D721Med (cell line): ENCODE data around the gene TMEM121.

Experiments used
- DNase-seq: peaks from one replicate; pipeline ENCODE4 v3.0.0; 2011; ENCODE audit warnings: low spot score; ENCODE audit not compliant: insufficient read length
- FAIRE-seq: peaks from 2 replicates; lab custom pipeline; 2011; peaks lifted over from hg19 to GRCh38; lab: Jason Lieb, UNC
- TF ChIP-seq, protein P1 (sequence below): IDR thresholded peaks from 2 replicates; pipeline ENCODE4 v1.5.1; 2012; ENCODE audit warnings: mild to moderate bottlenecking, control low read depth; ENCODE audit not compliant: insufficient read depth; ENCODE audit errors: missing control alignments

The TMEM121 gene

GRCh38 chr14:105525861-105526775, at the start of gene TMEM121:
TMEM121 (plus strand) TSS chr14:105526583; CDS start chr14:105528835, 2,252 bp downstream.
- no peak for DNase-seq
- TF ChIP-seq, protein P1, sequence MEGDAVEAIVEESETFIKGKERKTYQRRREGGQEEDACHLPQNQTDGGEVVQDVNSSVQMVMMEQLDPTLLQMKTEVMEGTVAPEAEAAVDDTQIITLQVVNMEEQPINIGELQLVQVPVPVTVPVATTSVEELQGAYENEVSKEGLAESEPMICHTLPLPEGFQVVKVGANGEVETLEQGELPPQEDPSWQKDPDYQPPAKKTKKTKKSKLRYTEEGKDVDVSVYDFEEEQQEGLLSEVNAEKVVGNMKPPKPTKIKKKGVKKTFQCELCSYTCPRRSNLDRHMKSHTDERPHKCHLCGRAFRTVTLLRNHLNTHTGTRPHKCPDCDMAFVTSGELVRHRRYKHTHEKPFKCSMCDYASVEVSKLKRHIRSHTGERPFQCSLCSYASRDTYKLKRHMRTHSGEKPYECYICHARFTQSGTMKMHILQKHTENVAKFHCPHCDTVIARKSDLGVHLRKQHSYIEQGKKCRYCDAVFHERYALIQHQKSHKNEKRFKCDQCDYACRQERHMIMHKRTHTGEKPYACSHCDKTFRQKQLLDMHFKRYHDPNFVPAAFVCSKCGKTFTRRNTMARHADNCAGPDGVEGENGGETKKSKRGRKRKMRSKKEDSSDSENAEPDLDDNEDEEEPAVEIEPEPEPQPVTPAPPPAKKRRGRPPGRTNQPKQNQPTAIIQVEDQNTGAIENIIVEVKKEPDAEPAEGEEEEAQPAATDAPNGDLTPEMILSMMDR, result no peak

DNA sequence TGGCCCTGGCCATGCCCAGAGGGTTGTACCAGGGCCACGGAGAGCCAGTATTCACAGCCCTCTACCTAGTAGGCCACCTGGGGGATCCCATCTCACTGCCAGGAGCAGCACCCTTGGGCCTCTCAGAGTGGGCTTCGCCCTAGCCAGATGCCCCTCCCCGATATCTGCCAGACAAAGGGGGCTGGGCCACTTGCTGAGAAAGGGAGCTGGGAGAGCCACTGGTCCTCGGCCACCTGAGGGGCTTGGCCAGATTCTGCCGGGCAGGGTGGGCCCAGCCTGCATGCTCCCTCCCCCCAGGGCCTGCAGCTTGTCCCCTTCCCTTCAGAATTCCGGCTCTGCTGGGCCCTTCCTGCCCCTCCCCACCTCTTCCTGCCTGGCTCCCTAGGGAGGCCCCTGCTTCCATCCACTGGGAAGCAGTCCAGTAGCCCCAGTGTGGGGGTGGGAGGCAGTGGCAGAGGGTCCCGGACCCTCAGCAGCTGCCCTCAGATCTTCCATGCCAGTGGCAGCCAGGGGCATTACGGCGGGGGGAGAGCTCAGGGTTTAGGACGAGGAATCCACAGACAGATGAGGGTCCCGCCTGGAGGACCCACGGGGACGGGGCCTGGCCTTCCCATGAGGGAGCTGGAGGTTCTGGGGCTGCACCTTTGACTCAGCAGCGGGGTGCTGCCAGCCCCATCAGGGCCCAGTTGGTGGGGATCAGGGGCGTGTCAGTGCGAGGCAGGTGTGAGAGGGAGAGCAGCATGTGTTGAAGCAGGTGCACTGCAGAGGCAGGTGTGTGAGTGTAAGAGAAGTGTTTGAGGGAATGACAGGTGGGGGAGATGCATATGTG, 49.3 kb upstream of the TMEM121 start:
- TF ChIP-seq, protein P1, result no peak
- no peak for FAIRE-seq

More at GRCh38 chr14:105525861-105526775, at the start of gene TMEM121:
- no peak for FAIRE-seq

DNA sequence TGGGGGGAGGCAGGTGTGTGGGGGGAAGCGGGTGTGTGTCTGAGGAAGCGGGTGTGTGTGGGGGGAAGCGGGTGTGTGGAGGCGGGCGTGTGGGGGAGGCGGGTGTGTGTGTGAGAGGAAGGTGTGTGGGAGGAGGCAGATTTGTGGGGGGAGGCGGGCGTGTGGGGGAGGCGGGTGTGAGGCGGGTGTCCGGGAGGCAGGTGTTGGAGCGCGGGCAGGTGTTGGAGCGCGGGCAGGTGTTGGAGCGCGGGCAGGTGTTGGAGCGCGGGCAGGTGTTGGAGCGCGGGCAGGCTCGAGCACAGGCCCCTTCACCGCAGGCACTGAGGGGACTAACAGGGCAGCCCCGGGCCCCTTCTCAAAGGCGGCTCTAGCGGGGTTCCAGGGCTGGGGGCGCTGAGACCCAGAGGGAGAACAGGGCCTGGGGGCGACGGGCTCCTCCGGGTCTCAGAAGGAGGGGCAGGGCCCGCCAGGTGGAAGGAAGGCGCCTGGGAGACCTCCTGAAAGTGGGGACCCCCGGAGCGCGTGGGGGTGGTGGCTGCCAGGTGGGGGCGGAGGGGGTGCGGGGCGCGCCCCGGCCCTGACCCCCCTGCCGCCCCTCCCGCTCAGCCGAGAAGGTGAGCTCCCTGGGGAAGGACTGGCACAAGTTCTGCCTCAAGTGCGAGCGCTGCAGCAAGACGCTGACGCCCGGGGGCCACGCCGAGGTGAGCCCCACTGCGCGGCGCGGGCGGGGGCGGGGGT, 48.6 kb upstream of the TMEM121 start:
- TF ChIP-seq, protein P1, result no peak
- DNase-seq (no peak), FAIRE-seq (no peak)

More for the DNA sequence above, 49.3 kb upstream of the TMEM121 start:
- no peak for DNase-seq

DNA sequence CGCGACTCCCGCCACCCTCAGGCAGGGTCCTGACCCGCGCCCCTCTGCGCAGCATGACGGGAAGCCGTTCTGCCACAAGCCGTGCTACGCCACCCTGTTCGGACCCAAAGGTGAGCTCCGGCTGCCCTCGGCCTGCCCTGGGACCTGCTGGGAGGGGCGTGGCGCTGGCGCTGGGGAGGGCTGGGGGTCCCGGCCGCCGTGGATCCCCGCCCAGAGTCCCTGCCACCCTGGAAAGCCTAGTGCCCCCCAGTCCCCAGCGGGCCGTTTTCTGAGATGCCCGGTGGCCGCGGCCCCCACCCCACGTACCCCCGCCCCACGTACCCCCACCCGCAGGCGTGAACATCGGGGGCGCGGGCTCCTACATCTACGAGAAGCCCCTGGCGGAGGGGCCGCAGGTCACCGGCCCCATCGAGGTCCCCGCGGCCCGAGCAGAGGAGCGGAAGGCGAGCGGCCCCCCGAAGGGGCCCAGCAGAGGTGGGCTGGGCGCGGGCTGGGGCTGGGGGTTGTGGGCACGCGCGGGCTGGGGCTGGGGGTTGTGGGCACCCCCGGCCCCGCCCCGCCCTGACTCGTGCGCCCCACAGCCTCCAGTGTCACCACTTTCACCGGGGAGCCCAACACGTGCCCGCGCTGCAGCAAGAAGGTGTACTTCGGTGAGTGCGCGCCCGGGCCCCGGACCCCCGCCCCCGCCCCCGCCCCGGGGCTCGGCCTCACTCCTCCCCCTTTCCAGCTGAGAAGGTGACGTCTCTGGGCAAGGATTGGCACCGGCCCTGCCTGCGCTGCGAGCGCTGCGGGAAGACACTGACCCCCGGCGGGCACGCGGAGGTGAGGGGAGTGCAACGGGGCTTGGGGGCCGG, 47.8 kb upstream of the TMEM121 start:
- DNase-seq, result no peak

GRCh38 chr14:105479431-105480158, 46.8 kb upstream of the TMEM121 start:
- TF ChIP-seq, protein P1, result no peak
- no peak for FAIRE-seq
- DNase-seq, result no peak

More for the DNA sequence above, 47.8 kb upstream of the TMEM121 start:
- FAIRE-seq, result no peak
- TF ChIP-seq, protein P1, result no peak
